ENCODE measurements around the gene S100A3. TPM values are rescaled to one million over a fixed set of nuclear protein-coding genes. Genes with fewer than 3 reads are reported as not detected.

The S100A3 gene
- total and polyA plus RNA-seq, 2 of the 13 experiments (the other 11 are each of a cell fraction or from before 2014, with no cell fraction given) = 2.5 to 4.5 TPM

GRCh38 chr1:153532769-153533599 is 16.1 kb downstream of the S100A3 start (continued):
- TF ChIP-seq ZNF615 (CRISPR knock-in tag; IDR thresholded peaks at IDR 0.05; ENCODE audit: borderline replicate concordance) = peak; percentile 50; the same call in 1 of the 2 replicates
- TF ChIP-seq NCOA2 (CRISPR knock-in tag; IDR thresholded peaks at IDR 0.05) = peak; percentile 14; the same call in 1 of the 2 replicates
- TF ChIP-seq GMEB2 (CRISPR knock-in tag; IDR thresholded peaks at IDR 0.05; ENCODE audit: low read depth) = no peak
- peak; percentile 14; the same call in 1 of the 2 replicates for TF ChIP-seq NR2F2 (IDR thresholded peaks at IDR 0.05; ENCODE audit: borderline replicate concordance, low read depth)
- TF ChIP-seq FOXP1 (IDR thresholded peaks at IDR 0.05) = no peak
- TF ChIP-seq FOXP1 (CRISPR knock-in tag; IDR thresholded peaks at IDR 0.05) = peak; percentile 74
- 0 out of 2 replicates have a peak, but pooled peaks have one; percentile 34 for TF ChIP-seq CEBPB (IDR thresholded peaks at IDR 0.05; ENCODE audit: borderline replicate concordance, low read depth, low read length)
- 0 out of 2 replicates have a peak, but pooled peaks have one; percentile 11 for TF ChIP-seq ZNF639 (CRISPR knock-in tag; conservative IDR thresholded peaks at IDR 0.05)
- 0 out of 2 replicates have a peak, but pooled peaks have one; percentile 40 for TF ChIP-seq MEF2D (CRISPR knock-in tag; IDR thresholded peaks at IDR 0.05)
- 0 out of 2 replicates have a peak, but pooled peaks have one; percentile 28 for TF ChIP-seq DMTF1 (CRISPR knock-in tag; IDR thresholded peaks at IDR 0.05)
- no peak for TF ChIP-seq RNF219 (CRISPR knock-in tag; IDR thresholded peaks at IDR 0.05)
- TF ChIP-seq CTCF (CRISPR knock-in tag; IDR thresholded peaks at IDR 0.05) = peak; percentile 90
- no peak for TF ChIP-seq NONO (IDR thresholded peaks at IDR 0.05)
- peak; percentile 35 for TF ChIP-seq NONO (CRISPR knock-in tag; conservative IDR thresholded peaks at IDR 0.05)
- no peak for TF ChIP-seq ZFYVE20 (CRISPR knock-in tag; IDR thresholded peaks at IDR 0.05; ENCODE audit: borderline replicate concordance, low read depth)
- peak; percentile 83; the same call in 1 of the 2 replicates for TF ChIP-seq PCBP1 (IDR thresholded peaks at IDR 0.05; ENCODE audit: borderline replicate concordance, low read depth, low read length)

Data from HepG2 (cell line).